Suppressor macrophage treated with lipopolysaccharide for 4 hours (primary cell): ENCODE measurements around the gene CUBN.

Experiments used
- DNase-seq: peaks from one replicate; pipeline ENCODE4 v3.0.0-alpha.2; 2020

Gene CUBN

GRCh38 chr10:16984242-16984641 is 145.4 kb downstream of the CUBN start:
- no peak for DNase-seq

DNA sequence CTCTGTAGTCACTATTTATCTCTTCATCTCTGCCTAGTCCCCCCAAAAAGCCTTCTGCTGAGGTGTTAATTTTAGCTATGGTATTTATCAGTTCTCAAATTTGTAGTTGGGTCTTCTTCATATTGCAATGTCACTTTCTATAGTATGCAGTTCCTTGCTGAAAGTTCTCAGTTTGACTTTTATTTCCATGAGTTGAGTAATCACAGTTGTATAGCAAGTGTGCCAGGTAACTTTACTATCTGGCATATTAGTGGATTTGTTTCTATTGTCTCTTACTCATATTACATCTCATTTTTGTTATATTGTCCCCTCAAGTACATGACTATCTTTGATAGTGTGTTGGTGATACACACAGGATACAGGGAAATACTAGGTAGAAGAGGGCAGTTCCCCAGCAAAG is 152.8 kb downstream of the CUBN start:
- DNase-seq = no peak

- DNase-seq = no peak
These were observed 154.4 kb downstream of the CUBN start for GRCh38 chr10:16975188-16975587.

DNA sequence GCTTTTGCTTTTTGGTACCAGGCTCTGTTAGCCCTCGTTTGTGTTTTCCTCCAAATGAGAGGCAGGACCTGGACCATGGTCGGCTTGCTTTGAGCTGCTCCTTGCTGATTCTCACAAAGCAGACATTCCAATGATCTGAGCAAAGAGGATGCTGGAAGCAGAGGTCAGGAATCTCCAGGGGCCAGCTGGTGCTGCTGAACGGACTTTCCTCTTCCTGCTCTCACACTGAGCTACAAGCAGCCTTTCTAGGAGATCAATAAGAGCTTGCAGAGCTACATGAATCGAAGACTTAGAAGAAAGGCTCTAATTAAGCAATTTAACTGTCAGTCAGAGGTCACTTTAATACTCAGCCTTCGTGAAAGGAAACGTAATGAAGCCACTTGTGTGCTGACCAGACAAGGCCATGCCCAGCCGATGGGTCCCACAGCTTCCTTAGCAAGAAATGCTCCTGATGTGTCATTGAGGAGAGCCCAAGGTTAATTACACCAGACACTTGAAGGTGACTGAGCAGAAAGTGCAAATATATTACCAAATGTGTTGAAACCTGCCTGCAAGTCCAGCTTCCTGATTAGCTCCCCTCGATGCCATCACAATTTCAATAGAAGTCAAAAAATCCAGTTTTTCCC is 161.1 kb downstream of the CUBN start:
- DNase-seq = peak; percentile 16

- no peak for DNase-seq
These were observed 161.7 kb downstream of the CUBN start for GRCh38 chr10:16967866-16968415.

DNA sequence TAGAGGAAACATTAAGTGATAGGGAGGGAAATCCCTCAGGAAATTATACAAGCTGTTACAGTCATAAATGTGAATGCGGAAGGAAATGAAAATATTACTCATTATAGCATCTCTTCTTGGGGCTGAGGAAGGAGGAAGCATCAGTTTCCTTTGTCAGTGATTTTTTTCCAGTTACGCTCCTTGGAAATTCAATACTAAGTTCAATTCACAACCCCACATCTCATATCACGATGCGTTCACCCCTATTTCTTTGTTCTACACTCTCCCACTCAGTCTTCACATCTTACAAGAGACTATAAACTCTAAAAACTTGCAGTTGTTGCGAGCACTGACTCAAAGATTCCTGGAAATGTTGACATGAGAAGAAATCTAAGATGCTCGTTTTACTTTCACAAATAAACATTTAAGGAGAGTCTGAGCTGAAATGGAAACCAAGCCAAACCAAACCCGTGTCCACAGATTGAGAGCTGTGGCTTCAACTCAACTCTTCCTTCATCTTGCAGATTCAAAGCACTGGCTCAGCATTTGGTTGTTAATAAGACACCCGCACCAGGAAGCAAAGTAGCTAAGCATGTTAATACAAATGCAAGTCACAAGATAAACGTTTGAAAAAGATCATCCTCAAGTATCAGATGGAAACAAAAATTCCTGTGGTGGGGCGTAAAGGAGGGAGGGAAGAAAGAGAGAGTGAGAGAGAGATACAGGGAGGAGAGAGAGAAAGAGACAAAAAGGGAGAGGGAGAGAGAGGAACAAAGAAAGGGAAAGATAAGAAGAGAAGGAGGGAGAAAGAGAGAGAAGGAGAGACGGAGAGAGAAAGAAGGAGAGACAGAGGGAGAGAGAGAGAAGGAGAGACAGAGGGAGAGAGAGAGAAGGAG is 162.4 kb downstream of the CUBN start:
- DNase-seq = peak; percentile 81

DNA sequence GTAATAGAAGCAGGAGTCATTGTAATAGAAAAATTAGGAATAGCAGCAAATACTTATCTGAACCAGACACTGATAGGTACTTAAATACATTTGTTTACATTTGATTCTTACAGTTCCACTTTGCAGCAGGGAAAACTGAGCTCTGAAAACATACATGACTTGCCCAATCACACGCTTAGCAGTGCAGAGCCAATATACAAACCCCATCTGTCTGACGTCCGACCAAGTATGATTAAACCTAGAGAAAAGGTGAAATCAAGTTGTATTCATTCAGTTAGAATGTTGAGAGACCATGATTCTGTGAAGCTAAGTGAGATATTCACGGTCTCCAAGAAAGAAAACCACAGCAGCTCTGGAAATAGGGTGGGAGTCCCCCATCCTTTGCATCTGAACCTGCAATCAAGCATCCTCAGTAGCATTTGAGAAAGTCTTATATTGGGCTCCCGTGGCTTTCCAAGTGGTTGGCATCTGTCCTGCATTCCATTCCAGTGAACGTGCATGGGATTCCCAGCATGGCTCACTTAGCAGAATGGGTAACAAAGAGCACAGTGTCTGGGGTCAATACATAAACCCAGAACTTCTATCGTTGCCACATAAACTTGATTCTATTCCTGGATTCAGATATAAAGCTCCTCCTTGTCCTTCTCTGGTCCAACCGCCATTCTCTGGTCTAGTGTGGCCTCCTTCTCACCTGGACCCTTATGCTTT is 163.7 kb downstream of the CUBN start:
- DNase-seq = no peak

DNA sequence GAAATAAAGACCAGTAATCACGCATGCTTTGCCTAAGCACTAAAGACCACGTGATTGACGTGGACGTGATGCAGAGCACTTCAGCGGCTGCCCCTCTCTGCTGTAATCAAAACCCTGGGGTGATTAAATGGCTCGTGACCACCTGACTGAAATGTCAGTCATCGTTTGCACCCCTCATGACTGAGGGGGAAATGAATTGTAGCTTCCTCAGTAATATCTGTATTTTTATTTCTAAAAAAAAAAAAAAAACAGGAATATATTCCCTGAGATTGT is 164.3 kb downstream of the CUBN start:
- DNase-seq = no peak

DNA sequence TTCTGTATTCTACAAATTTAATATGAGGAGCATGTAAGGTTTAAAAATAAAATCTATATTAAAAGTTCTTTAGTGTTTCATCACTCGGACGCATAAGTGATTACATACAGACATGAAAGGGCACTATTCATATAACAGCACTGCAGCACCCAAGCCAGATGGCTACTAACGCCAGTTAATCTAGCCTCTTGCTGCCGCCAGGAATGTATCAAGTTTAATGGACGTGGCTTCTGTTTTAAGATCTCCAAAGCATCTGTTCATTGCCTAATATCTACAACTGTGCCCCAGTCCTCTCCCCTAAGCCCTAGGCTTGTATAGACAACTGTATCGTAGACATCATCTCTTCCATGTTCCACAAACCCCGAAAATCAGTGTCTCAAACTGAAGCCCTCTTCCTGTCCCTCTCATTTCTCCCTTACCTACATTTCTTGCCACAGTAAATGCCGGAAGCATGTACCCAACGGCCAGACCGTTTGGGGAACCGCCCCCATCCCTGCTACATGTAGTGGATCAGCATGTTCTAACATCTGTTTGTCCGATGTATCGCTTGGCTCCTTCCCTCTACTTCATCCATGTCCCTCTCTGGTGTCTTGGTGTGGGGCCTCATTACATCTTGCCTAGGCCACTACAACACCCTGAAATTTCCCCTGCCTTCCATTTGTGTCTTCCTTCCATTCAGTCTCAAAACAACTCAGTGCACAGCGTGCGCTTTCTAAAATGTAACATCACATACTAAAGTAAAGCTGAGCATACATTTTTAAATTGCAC is 164.9 kb downstream of the CUBN start:
- no peak for DNase-seq

GRCh38 chr10:16960551-16960950 is 169.1 kb downstream of the CUBN start:
- no peak for DNase-seq

GRCh38 chr10:16957038-16957437 is 172.6 kb downstream of the CUBN start:
- no peak for DNase-seq

GRCh38 chr10:16954280-16955030 is 175.2 kb downstream of the CUBN start:
- no peak for DNase-seq

DNA sequence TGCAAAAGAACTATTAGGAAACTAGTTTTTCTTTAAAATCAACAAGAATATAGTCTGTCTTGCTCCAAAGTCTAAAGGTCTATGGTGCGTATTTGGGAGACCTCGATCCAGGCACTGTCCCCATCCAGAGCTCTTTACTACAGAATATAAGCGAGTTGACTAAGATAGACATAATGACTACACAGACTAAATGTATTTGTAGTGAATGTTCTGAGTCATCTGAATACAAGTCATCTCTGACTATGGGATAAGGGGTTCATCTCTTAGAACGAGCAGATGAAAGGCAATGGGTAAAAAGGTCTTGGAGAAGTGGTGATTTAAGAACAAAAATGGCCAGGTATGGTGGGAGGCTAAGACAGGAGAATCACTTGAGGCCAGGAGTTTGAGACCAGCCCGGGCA is 176.3 kb downstream of the CUBN start:
- no peak for DNase-seq

DNA sequence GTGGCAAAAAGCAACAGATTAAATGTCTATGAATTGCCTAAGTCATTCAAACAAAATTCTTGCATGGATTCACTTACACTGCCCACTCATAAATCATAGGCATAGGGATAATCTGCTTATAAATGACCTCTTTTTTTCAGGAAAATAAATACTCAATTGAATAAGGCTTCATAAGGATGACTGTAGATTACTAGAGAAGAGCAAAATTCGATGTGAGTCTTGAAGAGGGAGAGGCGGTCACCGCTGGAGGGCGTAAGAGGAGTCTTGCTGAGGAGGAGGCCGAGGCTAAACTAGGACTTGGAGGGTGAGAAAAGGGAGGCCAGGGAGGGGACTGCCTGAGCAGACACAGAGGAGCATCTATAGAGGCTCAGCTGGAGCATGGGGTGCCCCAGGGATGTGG is 177.0 kb downstream of the CUBN start:
- no peak for DNase-seq

- no peak for DNase-seq
These were observed 177.5 kb downstream of the CUBN start for GRCh38 chr10:16952080-16952479.

DNA sequence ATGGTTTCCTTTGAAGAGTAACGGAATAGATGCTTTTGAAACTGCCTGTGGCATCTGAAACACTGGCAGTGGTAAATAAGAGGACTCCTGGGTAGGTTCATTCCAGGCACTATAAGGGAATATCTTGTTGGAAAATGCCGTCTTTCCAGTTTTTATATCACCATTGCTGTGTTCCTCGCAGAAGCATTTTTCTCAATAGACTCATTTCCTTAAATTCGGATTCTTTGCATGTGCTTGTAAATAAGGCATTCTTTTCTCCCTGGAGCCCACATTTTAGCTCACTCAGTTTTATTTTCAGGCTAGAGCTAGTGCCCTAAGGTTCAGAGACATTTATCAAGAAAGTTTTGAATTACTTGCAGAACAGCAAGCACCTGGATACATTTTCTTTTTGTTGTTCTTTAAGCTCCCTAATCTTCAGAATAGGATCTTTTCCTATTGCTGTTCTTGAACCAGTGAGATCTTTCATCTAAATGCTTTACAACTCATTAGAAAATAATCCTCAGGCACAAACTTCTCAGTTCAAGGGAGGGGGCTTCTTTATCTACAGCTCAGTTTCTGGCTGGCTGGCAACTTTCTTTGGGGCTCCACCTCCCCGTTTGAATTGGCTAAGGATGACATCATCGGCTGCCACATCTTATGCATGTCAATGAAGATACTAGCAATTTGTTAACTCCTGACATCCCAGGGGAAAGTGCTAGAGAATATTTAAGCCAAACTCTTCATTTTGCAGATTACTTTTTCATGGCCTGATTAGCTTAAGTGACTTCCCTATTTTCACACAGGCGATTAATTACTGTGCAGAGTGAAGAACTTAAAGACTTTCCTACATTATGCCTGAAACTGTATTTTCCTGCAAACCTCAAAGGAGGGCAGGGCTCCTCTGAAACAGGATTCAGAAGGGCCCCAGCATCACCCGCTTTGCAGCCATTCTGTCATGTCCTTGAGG is 178.7 kb downstream of the CUBN start:
- DNase-seq = no peak

GRCh38 chr10:16949816-16950215 is 179.8 kb downstream of the CUBN start:
- DNase-seq = no peak

- no peak for DNase-seq
These were observed 181.2 kb downstream of the CUBN start for GRCh38 chr10:16948361-16948760.

GRCh38 chr10:16947069-16947468 is 182.5 kb downstream of the CUBN start:
- DNase-seq = no peak

- no peak for DNase-seq
These were observed 184.0 kb downstream of the CUBN start for GRCh38 chr10:16945593-16945992.

- no peak for DNase-seq
These were observed 184.6 kb downstream of the CUBN start for GRCh38 chr10:16944986-16945385.
